Parathyroid adenoma (tissue), 2 donors: ENCODE data around the gene URGCP.

Source experiments
- H2AFZ ChIP-seq: fragments of 300-600 bp; sonication (generic); one replicate; pipeline ENCODE4 v1.7.0; 2017; ENCODE audit warnings: antibody characterized with exemption, mild to moderate bottlenecking
- H3K27ac ChIP-seq: fragments of 300-600 bp; sonication (generic); one replicate; pipeline ENCODE4 v1.7.0; 2017
- H3K27me3 ChIP-seq: fragments of 300-600 bp; sonication (generic); one replicate; pipeline ENCODE4 v1.7.0; 2017; ENCODE audit warnings: low read length; ENCODE audit not compliant: control insufficient read depth, insufficient read depth
- H3K36me3 ChIP-seq: fragments of 300-600 bp; sonication (generic); one replicate; pipeline ENCODE4 v1.7.0; 2017; ENCODE audit warnings: low read length; ENCODE audit not compliant: control insufficient read depth, insufficient read depth
- H3K4me1 ChIP-seq: fragments of 300-600 bp; sonication (generic); one replicate; pipeline ENCODE4 v1.7.0; 2017; ENCODE audit warnings: control low read depth
- H3K4me2 ChIP-seq: fragments of 300-600 bp; sonication (generic); one replicate; pipeline ENCODE4 v1.7.0; 2017; ENCODE audit warnings: low read length
- H3K4me3 ChIP-seq: fragments of 300-600 bp; sonication (generic); one replicate; pipeline ENCODE4 v1.7.0; 2017; ENCODE audit warnings: low read depth, low read length
- H3K79me2 ChIP-seq: fragments of 300-600 bp; sonication (generic); one replicate; pipeline ENCODE4 v1.7.0; 2017; ENCODE audit warnings: control low read depth
- H3K9ac ChIP-seq: fragments of 300-600 bp; sonication (generic); one replicate; pipeline ENCODE4 v1.7.0; 2017; ENCODE audit warnings: mild to moderate bottlenecking
- H3K9me3 ChIP-seq: fragments of 300-600 bp; sonication (generic); one replicate; pipeline ENCODE4 v1.7.0; 2017; ENCODE audit warnings: low read length; ENCODE audit not compliant: control insufficient read depth
- CTCF ChIP-seq: fragments of 300-600 bp; sonication (generic); IDR thresholded peaks from one replicate; pipeline ENCODE4 v1.7.0; 2017; ENCODE audit warnings: antibody characterized with exemption, mild to moderate bottlenecking
- donor health status: primary hyperparathyroidism.

Gene URGCP

GRCh38 chr7:43952028-43952427, 45.6 kb upstream of the URGCP start:
- Histone ChIP-seq H3K4me1 (no peaks in the 10 kb centered on the region), H3K27ac (no peak overlapping the region), H3K4me2 (no peak overlapping the region), H3K79me2 (no peaks in the 10 kb centered on the region), H3K4me3 (no peak overlapping the region), H2AFZ (no peak overlapping the region), H3K36me3 (no peaks in the 10 kb centered on the region), H3K9me3 (no peaks in the 10 kb centered on the region), H3K9ac (no peak overlapping the region), H3K27me3 (no peaks in the 10 kb centered on the region)
- no peak for TF ChIP-seq CTCF

- H3K27ac ChIP-seq: no peak overlapping the region
- H3K4me1 ChIP-seq: no peaks in the 10 kb centered on the region
- no peaks in the 10 kb centered on the region for H3K36me3 ChIP-seq
- H3K9me3 ChIP-seq: no peaks in the 10 kb centered on the region
- H3K27me3 ChIP-seq: no peaks in the 10 kb centered on the region
- no peak overlapping the region for H2AFZ ChIP-seq
- H3K9ac ChIP-seq: no peak overlapping the region
- no peak overlapping the region for H3K4me3 ChIP-seq
- H3K4me2 ChIP-seq: no peak overlapping the region
- no peak for TF ChIP-seq CTCF
- no peaks in the 10 kb centered on the region for H3K79me2 ChIP-seq
Measured at GRCh38 chr7:43944286-43944685, 37.9 kb upstream of the URGCP start.

GRCh38 chr7:43943417-43944187, 37.2 kb upstream of the URGCP start:
- Histone ChIP-seq H3K9ac (no peak overlapping the region), H3K36me3 (no peaks in the 10 kb centered on the region), H2AFZ (no peak overlapping the region), H3K79me2 (no peaks in the 10 kb centered on the region), H3K27me3 (no peaks in the 10 kb centered on the region), H3K9me3 (no peaks in the 10 kb centered on the region), H3K4me1 (no peaks in the 10 kb centered on the region), H3K4me2 (no peak overlapping the region), H3K4me3 (no peak overlapping the region), H3K27ac (no peak overlapping the region)
- no peak for TF ChIP-seq CTCF

- TF ChIP-seq CTCF: no peak
- H3K4me3 ChIP-seq: no peak overlapping the region
- H3K36me3 ChIP-seq: no peaks in the 10 kb centered on the region
- H3K27ac ChIP-seq: no peak overlapping the region
- no peaks in the 10 kb centered on the region for H3K4me1 ChIP-seq
- H3K4me2 ChIP-seq: no peak overlapping the region
- H3K79me2 ChIP-seq: no peaks in the 10 kb centered on the region
- H3K9ac ChIP-seq: no peak overlapping the region
- no peaks in the 10 kb centered on the region for H3K27me3 ChIP-seq
- H3K9me3 ChIP-seq: no peaks in the 10 kb centered on the region
- no peak overlapping the region for H2AFZ ChIP-seq
Measured at GRCh38 chr7:43942997-43943396, 36.6 kb upstream of the URGCP start.

GRCh38 chr7:43942250-43942649, 35.9 kb upstream of the URGCP start:
- H3K4me2 ChIP-seq: no peak overlapping the region
- no peak overlapping the region for H2AFZ ChIP-seq
- no peak overlapping the region for H3K4me3 ChIP-seq
- no peaks in the 10 kb centered on the region for H3K36me3 ChIP-seq
- no peaks in the 10 kb centered on the region for H3K9me3 ChIP-seq
- no peaks in the 10 kb centered on the region for H3K4me1 ChIP-seq
- no peak overlapping the region for H3K27ac ChIP-seq
- H3K9ac ChIP-seq: no peak overlapping the region
- H3K79me2 ChIP-seq: no peaks in the 10 kb centered on the region
- no peaks in the 10 kb centered on the region for H3K27me3 ChIP-seq
- TF ChIP-seq CTCF: no peak
